ENCODE results near the gene BTBD2. TPM values are rescaled to one million over a fixed set of nuclear protein-coding genes. Genes with fewer than 3 reads are reported as not detected.

Gene BTBD2
- total and polyA plus RNA-seq, 2 of the 8 experiments (the other 6 are each of a cell fraction or from before 2014, with no cell fraction given), result 91.7 to 92.3 TPM

- no peak for TF ChIP-seq RBBP5 (IDR thresholded peaks at IDR 0.05; ENCODE audit: borderline replicate concordance, low read depth, low read length)
- TF ChIP-seq BACH1 (IDR thresholded peaks at IDR 0.05; ENCODE audit: low read length), result no peak
These were observed 78.5 kb downstream of the BTBD2 start (continued) for GRCh38 chr19:1936916-1937610.
